ENCODE results near the gene EIF5. TPM values are rescaled to one million over a fixed set of nuclear protein-coding genes. Genes with fewer than 3 reads are reported as not detected.
A peak's percentile ranks its signal among the peaks of the same experiment; 100 is the strongest.

EIF5 gene
- total RNA-seq, 1 donor from 2014 or later, result 79.6 TPM

- peak; percentile 29 to 53 for DNase-seq (ENCODE audit: low read depth in 2 of 2)
Observed at GRCh38 chr14:103393676-103394626, 59.9 kb downstream of the EIF5 start.

Other genes with a start within 250 kb of the EIF5 start
- gene EXOC3L4, start 239.5 kb upstream of the EIF5 start, total RNA-seq, result not detected in 2 replicates
- gene TNFAIP2, start 210.8 kb upstream of the EIF5 start, total RNA-seq, result 38.3 and 64.3 TPM in 2 replicates
- 40.4 and 49.2 TPM in 2 replicates for gene MARK3, start 51.2 kb downstream of the EIF5 start, total RNA-seq
- 3.0 and 4.0 TPM in 2 replicates for gene CKB, start 188.6 kb downstream of the EIF5 start, total RNA-seq
- 3.7 and 8.2 TPM in 2 replicates for gene TRMT61A, start 195.0 kb downstream of the EIF5 start, total RNA-seq
- 26.8 and 27.8 TPM in 2 replicates for gene BAG5, start 228.4 kb downstream of the EIF5 start, total RNA-seq
- 14.3 and 24.0 TPM in 2 replicates for gene COA8, start 228.7 kb downstream of the EIF5 start, total RNA-seq

Data from dermis microvascular lymphatic vessel endothelial cell (primary cell).